H9 (cell line): Measurements from ENCODE around the gene TTC3. TPM values are rescaled to one million over a fixed set of nuclear protein-coding genes. Genes with fewer than 3 reads are reported as not detected.
"Not testable (repeated sequence)": the region's sequence is repeated elsewhere in the genome, so short reads cannot be mapped to it uniquely, and the experiment has no call there.

Experiments used
- DNase-seq: peaks from one replicate; pipeline ENCODE4 v3.0.0-alpha.2; 2017
- H2AFZ ChIP-seq: one replicate; pipeline ENCODE4 v1.6.1; 2013; ENCODE audit warnings: mild to moderate bottlenecking, low read length, control low read depth, moderate library complexity
- H2AK5ac ChIP-seq: 2 replicates; pipeline ENCODE4 v1.6.1; 2013; ENCODE audit warnings: low read length, control low read depth, mixed read lengths; ENCODE audit not compliant: insufficient read length
- H2BK120ac ChIP-seq: one replicate; pipeline ENCODE4 v1.6.1; 2013; ENCODE audit warnings: low read depth, mild to moderate bottlenecking, low read length, control low read depth, inconsistent platforms; ENCODE audit not compliant: poor library complexity, severe bottlenecking
- H2BK12ac ChIP-seq: 2 replicates; pipeline ENCODE4 v1.6.1; 2013; ENCODE audit warnings: low read length, control low read depth, mixed read lengths, low read depth; ENCODE audit not compliant: insufficient read length
- H2BK15ac ChIP-seq: 2 replicates; pipeline ENCODE4 v1.6.1; 2013; ENCODE audit warnings: low read depth, low read length, control low read depth
- H2BK20ac ChIP-seq: one replicate; pipeline ENCODE4 v1.6.1; 2013; ENCODE audit warnings: low read depth, mild to moderate bottlenecking, low read length, control low read depth, inconsistent platforms; ENCODE audit not compliant: poor library complexity, severe bottlenecking
- H2BK5ac ChIP-seq: 2 replicates; pipeline ENCODE4 v1.6.1; 2013; ENCODE audit warnings: low read length, control low read depth, mixed read lengths; ENCODE audit not compliant: insufficient read length
- H3K14ac ChIP-seq: 2 replicates; pipeline ENCODE4 v1.6.1; 2013; ENCODE audit warnings: low read length, control low read depth; ENCODE audit not compliant: insufficient read depth
- H3K18ac ChIP-seq: 2 replicates; pipeline ENCODE4 v1.6.1; 2013; ENCODE audit warnings: low read depth, mild to moderate bottlenecking, mixed read lengths, low read length, control low read depth; ENCODE audit not compliant: insufficient read length
- H3K23ac ChIP-seq: 2 replicates; pipeline ENCODE4 v1.6.1; 2013; ENCODE audit warnings: low read length, control low read depth, mixed read lengths, low read depth; ENCODE audit not compliant: insufficient read length
- H3K23me2 ChIP-seq: 2 replicates; pipeline ENCODE4 v1.6.1; 2013; ENCODE audit warnings: low read depth, mild to moderate bottlenecking, mixed read lengths, low read length, control low read depth; ENCODE audit not compliant: insufficient read length, poor library complexity, severe bottlenecking
- H3K27ac ChIP-seq: 2 replicates; pipeline ENCODE4 v1.5.1; 2013; ENCODE audit warnings: low read length, control low read depth, mixed read lengths, low read depth; ENCODE audit not compliant: insufficient read length
- H3K27me3 ChIP-seq: 2 replicates; pipeline ENCODE4 v1.6.1; 2013; ENCODE audit warnings: low read length, control low read depth, inconsistent platforms; ENCODE audit not compliant: insufficient read depth
- H3K4ac ChIP-seq: 2 replicates; pipeline ENCODE4 v1.6.1; 2013; ENCODE audit warnings: low read depth, mild to moderate bottlenecking, control low read depth, inconsistent platforms, low read length, moderate library complexity
- H3K4me1 ChIP-seq: 2 replicates; pipeline ENCODE4 v1.6.1; 2013; ENCODE audit warnings: low read length, control low read depth, inconsistent platforms; ENCODE audit not compliant: insufficient read depth
- H3K4me2 ChIP-seq: 2 replicates; pipeline ENCODE4 v1.6.1; 2013; ENCODE audit warnings: low read length, control low read depth, mixed read lengths; ENCODE audit not compliant: insufficient read length, insufficient read depth
- H3K56ac ChIP-seq: 2 replicates; pipeline ENCODE4 v1.6.1; 2013; ENCODE audit warnings: low read depth, mild to moderate bottlenecking, mixed read lengths, low read length, control low read depth; ENCODE audit not compliant: insufficient read length
- H3K79me1 ChIP-seq: 2 replicates; pipeline ENCODE4 v1.6.1; 2013; ENCODE audit warnings: low read depth, mild to moderate bottlenecking, moderate library complexity, low read length, control low read depth, inconsistent platforms; ENCODE audit not compliant: insufficient read depth, poor library complexity, severe bottlenecking
- H3K79me2 ChIP-seq: 2 replicates; pipeline ENCODE4 v1.6.1; 2013; ENCODE audit warnings: low read length, control low read depth, inconsistent platforms; ENCODE audit not compliant: insufficient read depth
- H3K9ac ChIP-seq: 2 replicates; pipeline ENCODE4 v1.6.1; 2013; ENCODE audit warnings: low read length, control low read depth, mixed read lengths; ENCODE audit not compliant: insufficient read length; ENCODE audit errors: extremely low read depth
- H3K9me3 ChIP-seq: one replicate; pipeline ENCODE4 v1.6.1; 2013; ENCODE audit warnings: low read depth, low read length, inconsistent platforms; ENCODE audit not compliant: control insufficient read depth
- H3T11ph ChIP-seq: one replicate; pipeline ENCODE4 v1.6.1; 2013; ENCODE audit warnings: mild to moderate bottlenecking, low read length, control low read depth, inconsistent platforms
- H4K20me1 ChIP-seq: one replicate; pipeline ENCODE4 v1.6.1; 2013; ENCODE audit not compliant: control insufficient read depth, insufficient read length, insufficient read depth
- H4K5ac ChIP-seq: 2 replicates; pipeline ENCODE4 v1.6.1; 2013; ENCODE audit warnings: low read depth, mild to moderate bottlenecking, mixed read lengths, low read length, control low read depth; ENCODE audit not compliant: insufficient read length
- H4K8ac ChIP-seq: replicated peaks from 2 replicates; pipeline ENCODE4 v1.6.1; 2013; ENCODE audit warnings: low read length, control low read depth, mixed read lengths, low read depth; ENCODE audit not compliant: insufficient read length
- H4K91ac ChIP-seq: 2 replicates; pipeline ENCODE4 v1.6.1; 2013; ENCODE audit warnings: low read depth, mild to moderate bottlenecking, moderate library complexity, mixed read lengths, low read length, control low read depth; ENCODE audit not compliant: insufficient read length
- H3K27ac Mint-ChIP-seq, 3 experiments: 2 replicates in 2 of 3; 3 replicates in 1 of 3; pipeline ENCODE4 v1.8.0; 2020 to 2021; ENCODE audit warnings: mixed read lengths in 3 of 3, mild to moderate bottlenecking in 1 of 3, moderate library complexity in 1 of 3
- H3K27me3 Mint-ChIP-seq: 2 replicates; pipeline ENCODE4 v1.8.0; 2021; ENCODE audit warnings: low read depth, mild to moderate bottlenecking, moderate library complexity, mixed read lengths
- H3K36me3 Mint-ChIP-seq, 3 experiments: 2 replicates in 2 of 3; 3 replicates in 1 of 3; pipeline ENCODE4 v1.8.0; 2020 to 2021; ENCODE audit warnings: low read depth in 3 of 3, mixed read lengths in 3 of 3; ENCODE audit not compliant: insufficient read depth in 1 of 3
- H3K4me1 Mint-ChIP-seq, 2 experiments: 2 replicates each; pipeline ENCODE4 v1.8.0; 2020; ENCODE audit warnings: mixed read lengths in 2 of 2
- H3K4me3 Mint-ChIP-seq, 2 experiments: 2 replicates in 1 of 2; 3 replicates in 1 of 2; pipeline ENCODE4 v1.8.0; 2020 to 2021; ENCODE audit warnings: mild to moderate bottlenecking in 2 of 2, mixed read lengths in 2 of 2, moderate library complexity in 1 of 2
- H3K9me3 Mint-ChIP-seq, 2 experiments: 2 replicates in 1 of 2; 3 replicates in 1 of 2; pipeline ENCODE4 v1.8.0; 2020; ENCODE audit warnings: mild to moderate bottlenecking in 2 of 2, mixed read lengths in 2 of 2, moderate library complexity in 1 of 2
- WGBS: extraction: QIAGEN DNeasy Blood & Tissue Kit; methylation state at CpG from one replicate; pipeline ENCODE4 v1.1.7; 2013; ENCODE audit warnings: missing lambda C conversion rate, low lambda C conversion rate, mixed read lengths; ENCODE audit not compliant: insufficient read length; ENCODE audit errors: extremely low coverage; 5-methylcytosine and 5-hydroxymethylcytosine counted together
- total RNA-seq: library from RNA; stranded (reverse); gene quantifications from 2 replicates; pipeline ENCODE4 v1.2.1, GENCODE V29; 2021
- TF ChIP-seq, protein P1 (sequence below): fragments of 200-600 bp; sonication (generic); conservative IDR thresholded peaks from 3 replicates; pipeline ENCODE4 v1.8.0; 2021; ENCODE audit warnings: antibody characterized with exemption, mild to moderate bottlenecking

The TTC3 gene
- total RNA-seq, 1 experiment from 2014 or later = 46.5 TPM

DNA sequence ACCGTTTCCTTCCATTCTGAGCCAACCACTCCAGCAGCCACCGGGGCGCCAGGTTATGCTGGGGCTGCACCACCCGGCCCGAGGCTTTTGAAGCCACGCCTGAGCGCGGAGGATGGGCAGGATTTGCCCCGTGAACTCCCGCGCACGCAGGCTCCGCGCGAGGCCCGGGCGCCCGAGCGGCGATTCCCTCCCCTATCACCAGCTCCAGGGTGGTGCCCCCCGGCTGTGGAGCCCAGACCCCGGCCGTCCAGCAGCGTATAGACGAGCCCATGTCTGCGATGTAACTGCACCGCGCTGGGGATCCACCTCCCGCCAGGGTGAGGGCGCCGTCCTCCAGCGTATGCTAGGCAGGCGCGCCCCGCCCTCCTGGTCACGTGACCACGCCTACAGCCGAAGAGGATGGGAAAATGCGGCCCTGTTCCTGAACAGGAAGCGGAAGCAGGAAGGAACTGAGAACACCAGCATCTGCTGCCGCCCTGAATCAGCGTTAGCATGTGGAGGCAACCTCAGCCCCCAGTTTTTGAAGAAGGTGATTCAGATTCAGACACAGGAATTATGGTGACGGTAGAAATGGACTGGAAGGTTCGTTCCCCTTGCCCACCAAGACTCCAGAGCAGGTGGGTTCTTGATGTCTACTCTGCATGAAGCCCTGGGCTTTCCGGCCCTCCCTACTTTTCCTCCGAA is 148.1 kb downstream of the TTC3 start:
- WGBS = no CpG with 5 or more reads among the region's 46 CpGs
- no peak overlapping the region for H3T11ph ChIP-seq
- peak overlapping the region; percentile 35 to 48; a peak in 4 of 5 replicates for H3K4me3 Mint-ChIP-seq

GRCh38 chr21:37222248-37222647 is 149.2 kb downstream of the TTC3 start:
- not testable (repeated sequence) for H3T11ph ChIP-seq, H3K79me1 ChIP-seq, H3K4me1 Mint-ChIP-seq, DNase-seq, H3K4ac ChIP-seq, H3K23me2 ChIP-seq, H3K4me2 ChIP-seq, H4K5ac ChIP-seq, H2BK5ac ChIP-seq, H3K27me3 ChIP-seq, H2AFZ ChIP-seq, H3K27me3 Mint-ChIP-seq, H2BK12ac ChIP-seq, H3K14ac ChIP-seq, H3K56ac ChIP-seq, H2BK15ac ChIP-seq, H4K8ac ChIP-seq, H3K9ac ChIP-seq, H4K91ac ChIP-seq, H3K18ac ChIP-seq, H3K27ac Mint-ChIP-seq, H3K4me3 Mint-ChIP-seq, H4K20me1 ChIP-seq, H3K9me3 ChIP-seq, H3K4me1 ChIP-seq, H3K23ac ChIP-seq, H2BK120ac ChIP-seq, H3K27ac ChIP-seq, H2BK20ac ChIP-seq, H2AK5ac ChIP-seq, H3K79me2 ChIP-seq
- H3K9me3 Mint-ChIP-seq = peaks cover 2 to 16% of the 10 kb centered on the region in 2 experiments; a peak in 4 of 5 replicates
- H3K36me3 Mint-ChIP-seq = peaks cover 41 to 61% (median 54%) of the 10 kb centered on the region in 3 experiments
- WGBS = no CpG with 5 or more reads among the region's 3 CpGs

More for the DNA sequence above, 148.1 kb downstream of the TTC3 start:
- Mint-ChIP-seq H3K27ac (no peak overlapping the region), H3K4me1 (no peaks in the 10 kb centered on the region), H3K27me3 (peaks cover 7% of the 10 kb centered on the region), H3K36me3 (peaks cover 32 to 51% (median 43%) of the 10 kb centered on the region in 3 experiments), H3K9me3 (peaks cover 2 to 16% of the 10 kb centered on the region in 2 experiments; a peak in 4 of 5 replicates)
- no peak overlapping the region for H3K23ac ChIP-seq
- no peak overlapping the region for H3K27ac ChIP-seq
- peak overlapping the region; percentile 62 for H3K4me2 ChIP-seq
- H3K9me3 ChIP-seq = peaks cover 4% of the 10 kb centered on the region
- H2BK5ac ChIP-seq = no peak overlapping the region
- H3K79me2 ChIP-seq = no peaks in the 10 kb centered on the region
- H3K9ac ChIP-seq = no peak overlapping the region
- H3K4ac ChIP-seq = no peak overlapping the region
- H4K8ac ChIP-seq = no peak overlapping the region
- H3K27me3 ChIP-seq = no peaks in the 10 kb centered on the region
- no peaks in the 10 kb centered on the region for H3K4me1 ChIP-seq
- no peak overlapping the region for H4K91ac ChIP-seq
- H2BK120ac ChIP-seq = no peak overlapping the region
- no peak overlapping the region for H4K5ac ChIP-seq
- no peak overlapping the region for H2AFZ ChIP-seq
- DNase-seq = peak; percentile 89
- no peak overlapping the region for H2BK15ac ChIP-seq
- TF ChIP-seq, protein P1, sequence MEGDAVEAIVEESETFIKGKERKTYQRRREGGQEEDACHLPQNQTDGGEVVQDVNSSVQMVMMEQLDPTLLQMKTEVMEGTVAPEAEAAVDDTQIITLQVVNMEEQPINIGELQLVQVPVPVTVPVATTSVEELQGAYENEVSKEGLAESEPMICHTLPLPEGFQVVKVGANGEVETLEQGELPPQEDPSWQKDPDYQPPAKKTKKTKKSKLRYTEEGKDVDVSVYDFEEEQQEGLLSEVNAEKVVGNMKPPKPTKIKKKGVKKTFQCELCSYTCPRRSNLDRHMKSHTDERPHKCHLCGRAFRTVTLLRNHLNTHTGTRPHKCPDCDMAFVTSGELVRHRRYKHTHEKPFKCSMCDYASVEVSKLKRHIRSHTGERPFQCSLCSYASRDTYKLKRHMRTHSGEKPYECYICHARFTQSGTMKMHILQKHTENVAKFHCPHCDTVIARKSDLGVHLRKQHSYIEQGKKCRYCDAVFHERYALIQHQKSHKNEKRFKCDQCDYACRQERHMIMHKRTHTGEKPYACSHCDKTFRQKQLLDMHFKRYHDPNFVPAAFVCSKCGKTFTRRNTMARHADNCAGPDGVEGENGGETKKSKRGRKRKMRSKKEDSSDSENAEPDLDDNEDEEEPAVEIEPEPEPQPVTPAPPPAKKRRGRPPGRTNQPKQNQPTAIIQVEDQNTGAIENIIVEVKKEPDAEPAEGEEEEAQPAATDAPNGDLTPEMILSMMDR = no peak; the same call in 2 of the 3 replicates
- H3K18ac ChIP-seq = no peak overlapping the region
- H3K79me1 ChIP-seq = no peaks in the 10 kb centered on the region
- no peak overlapping the region for H2AK5ac ChIP-seq
- no peak overlapping the region for H2BK12ac ChIP-seq
- no peak overlapping the region for H3K56ac ChIP-seq
- H2BK20ac ChIP-seq = no peak overlapping the region
- H3K23me2 ChIP-seq = peaks cover 9% of the 10 kb centered on the region
- H4K20me1 ChIP-seq = no peaks in the 10 kb centered on the region
- no peak overlapping the region for H3K14ac ChIP-seq
